ENCODE data around the gene SLC6A9. TPM values are rescaled to one million over a fixed set of nuclear protein-coding genes. Genes with fewer than 3 reads are reported as not detected.

SLC6A9 gene
- total RNA-seq, 2 donors from 2014 or later, result 4.6 to 5.6 TPM

DNA sequence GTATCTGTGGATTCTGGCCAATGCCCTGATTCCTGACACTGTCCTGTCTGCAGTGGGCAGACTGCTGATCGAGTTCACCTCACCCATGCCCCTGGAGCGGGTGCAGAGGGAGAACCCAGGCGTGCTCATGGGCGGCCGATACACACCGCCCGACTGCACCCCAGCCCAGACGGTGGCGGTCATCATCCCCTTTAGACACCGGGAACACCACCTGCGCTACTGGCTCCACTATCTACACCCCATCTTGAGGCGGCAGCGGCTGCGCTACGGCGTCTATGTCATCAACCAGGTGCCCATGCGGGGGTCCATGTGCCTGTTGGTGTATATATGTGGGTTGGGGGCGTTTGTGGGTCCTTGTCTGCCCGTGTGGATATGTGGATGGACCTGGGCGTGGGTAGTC is 49.6 kb downstream of the SLC6A9 start:
- no peaks in the 10 kb centered on the region for H3K9me3 ChIP-seq
- H3K27ac ChIP-seq, result no peak overlapping the region
- TF ChIP-seq POLR2A (IDR thresholded peaks at IDR 0.05) (no peak), POLR2AphosphoS5 (IDR thresholded peaks at IDR 0.05) (no peak)
- TF ChIP-seq, protein P1, sequence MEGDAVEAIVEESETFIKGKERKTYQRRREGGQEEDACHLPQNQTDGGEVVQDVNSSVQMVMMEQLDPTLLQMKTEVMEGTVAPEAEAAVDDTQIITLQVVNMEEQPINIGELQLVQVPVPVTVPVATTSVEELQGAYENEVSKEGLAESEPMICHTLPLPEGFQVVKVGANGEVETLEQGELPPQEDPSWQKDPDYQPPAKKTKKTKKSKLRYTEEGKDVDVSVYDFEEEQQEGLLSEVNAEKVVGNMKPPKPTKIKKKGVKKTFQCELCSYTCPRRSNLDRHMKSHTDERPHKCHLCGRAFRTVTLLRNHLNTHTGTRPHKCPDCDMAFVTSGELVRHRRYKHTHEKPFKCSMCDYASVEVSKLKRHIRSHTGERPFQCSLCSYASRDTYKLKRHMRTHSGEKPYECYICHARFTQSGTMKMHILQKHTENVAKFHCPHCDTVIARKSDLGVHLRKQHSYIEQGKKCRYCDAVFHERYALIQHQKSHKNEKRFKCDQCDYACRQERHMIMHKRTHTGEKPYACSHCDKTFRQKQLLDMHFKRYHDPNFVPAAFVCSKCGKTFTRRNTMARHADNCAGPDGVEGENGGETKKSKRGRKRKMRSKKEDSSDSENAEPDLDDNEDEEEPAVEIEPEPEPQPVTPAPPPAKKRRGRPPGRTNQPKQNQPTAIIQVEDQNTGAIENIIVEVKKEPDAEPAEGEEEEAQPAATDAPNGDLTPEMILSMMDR (IDR thresholded peaks at IDR 0.05), result no peak
- DNase-seq (ENCODE audit: low spot score), result no peak
- intact Hi-C loops (cut with DNase I), result no loop called here
- H3K36me3 ChIP-seq, result peaks cover 0 to 8% of the 10 kb centered on the region in 2 donors
- H3K27me3 ChIP-seq (replicated peaks; ENCODE audit: insufficient read depth), result no peaks in the 10 kb centered on the region
- H3K4me3 ChIP-seq, result no peak overlapping the region
- 94% methylated on average over 20 of the region's 20 CpGs for WGBS
- peaks cover 19% of the 10 kb centered on the region for H3K4me1 ChIP-seq (replicated peaks)

DNA sequence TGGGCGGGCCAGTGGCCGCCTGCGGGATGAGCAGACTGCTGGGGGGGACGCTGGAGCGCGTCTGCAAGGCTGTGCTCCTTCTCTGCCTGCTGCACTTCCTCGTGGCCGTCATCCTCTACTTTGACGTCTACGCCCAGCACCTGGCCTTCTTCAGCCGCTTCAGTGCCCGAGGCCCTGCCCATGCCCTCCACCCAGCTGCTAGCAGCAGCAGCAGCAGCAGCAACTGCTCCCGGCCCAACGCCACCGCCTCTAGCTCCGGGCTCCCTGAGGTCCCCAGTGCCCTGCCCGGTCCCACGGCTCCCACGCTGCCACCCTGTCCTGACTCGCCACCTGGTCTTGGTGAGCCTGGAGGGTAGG is 50.1 kb downstream of the SLC6A9 start:
- H3K27ac ChIP-seq, result no peak overlapping the region
- peaks cover 0 to 9% of the 10 kb centered on the region in 2 donors for H3K36me3 ChIP-seq
- H3K27me3 ChIP-seq (replicated peaks; ENCODE audit: insufficient read depth), result no peaks in the 10 kb centered on the region
- DNase-seq (ENCODE audit: low spot score), result no peak
- TF ChIP-seq, protein P1 (IDR thresholded peaks at IDR 0.05), result no peak
- TF ChIP-seq POLR2AphosphoS5 (IDR thresholded peaks at IDR 0.05) (no peak), POLR2A (IDR thresholded peaks at IDR 0.05) (no peak)
- intact Hi-C loops (cut with DNase I), result no loop called here
- H3K4me3 ChIP-seq, result no peak overlapping the region
- 69% methylated on average over 20 of the region's 20 CpGs for WGBS
- no peaks in the 10 kb centered on the region for H3K9me3 ChIP-seq
- peaks cover 24% of the 10 kb centered on the region for H3K4me1 ChIP-seq (replicated peaks)

DNA sequence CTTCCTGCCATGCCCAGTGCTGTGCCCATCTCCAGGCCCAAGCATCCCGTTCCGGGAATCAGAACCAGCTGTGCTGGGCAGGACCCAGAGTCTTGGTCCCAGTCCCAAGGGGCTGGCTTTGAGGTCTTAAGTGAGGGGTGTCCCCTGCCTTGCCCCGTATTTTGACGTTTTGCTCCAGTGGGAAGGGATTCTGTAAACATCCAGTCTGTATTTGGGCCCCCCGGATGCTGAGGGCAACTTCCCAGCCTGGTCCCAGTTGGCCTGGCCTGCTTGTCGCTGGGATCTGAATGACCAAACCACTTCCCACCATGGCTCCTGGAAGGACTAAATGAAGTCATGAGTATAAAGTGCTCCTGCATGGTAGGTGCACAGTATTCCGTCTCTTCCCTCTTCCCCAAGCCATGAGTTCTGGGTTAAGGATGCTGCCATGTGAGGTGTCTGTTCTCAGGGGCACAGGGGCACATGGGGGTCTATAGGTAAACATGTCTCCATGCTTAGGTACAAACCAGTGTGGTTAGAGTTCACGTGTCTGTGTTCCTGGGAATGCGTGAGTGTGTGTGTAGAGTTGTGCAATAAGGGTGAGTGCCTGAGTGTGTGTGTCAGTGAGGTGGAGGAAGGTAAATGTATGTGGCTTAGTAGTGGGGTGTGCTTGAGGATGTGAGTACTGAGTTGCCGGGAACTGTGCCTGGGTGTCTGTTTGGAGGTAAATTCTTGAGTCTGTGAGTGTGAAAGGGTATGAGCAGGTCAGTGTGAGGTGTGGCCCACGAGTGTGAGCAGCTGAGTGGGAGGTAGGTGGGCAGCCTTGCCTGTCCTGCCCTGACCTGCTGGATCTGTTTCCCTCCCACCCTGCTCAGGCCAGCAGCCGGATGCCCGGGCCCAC is 50.8 kb downstream of the SLC6A9 start:
- Histone ChIP-seq H3K36me3 (peaks cover 0 to 9% of the 10 kb centered on the region in 2 donors), H3K27me3 (replicated peaks; ENCODE audit: insufficient read depth) (no peaks in the 10 kb centered on the region), H3K9me3 (no peaks in the 10 kb centered on the region), H3K27ac (peak overlapping the region in 1 of 2 donors; percentile 50), H3K4me3 (peak overlapping the region; percentile 65 to 68), H3K4me1 (replicated peaks) (peaks cover 30% of the 10 kb centered on the region)
- TF ChIP-seq, protein P1 (IDR thresholded peaks at IDR 0.05), result no peak
- DNase-seq (ENCODE audit: low spot score), result no peak
- WGBS, result 57% methylated on average over 13 of the region's 13 CpGs
- intact Hi-C loops (cut with DNase I), result no loop called here

DNA sequence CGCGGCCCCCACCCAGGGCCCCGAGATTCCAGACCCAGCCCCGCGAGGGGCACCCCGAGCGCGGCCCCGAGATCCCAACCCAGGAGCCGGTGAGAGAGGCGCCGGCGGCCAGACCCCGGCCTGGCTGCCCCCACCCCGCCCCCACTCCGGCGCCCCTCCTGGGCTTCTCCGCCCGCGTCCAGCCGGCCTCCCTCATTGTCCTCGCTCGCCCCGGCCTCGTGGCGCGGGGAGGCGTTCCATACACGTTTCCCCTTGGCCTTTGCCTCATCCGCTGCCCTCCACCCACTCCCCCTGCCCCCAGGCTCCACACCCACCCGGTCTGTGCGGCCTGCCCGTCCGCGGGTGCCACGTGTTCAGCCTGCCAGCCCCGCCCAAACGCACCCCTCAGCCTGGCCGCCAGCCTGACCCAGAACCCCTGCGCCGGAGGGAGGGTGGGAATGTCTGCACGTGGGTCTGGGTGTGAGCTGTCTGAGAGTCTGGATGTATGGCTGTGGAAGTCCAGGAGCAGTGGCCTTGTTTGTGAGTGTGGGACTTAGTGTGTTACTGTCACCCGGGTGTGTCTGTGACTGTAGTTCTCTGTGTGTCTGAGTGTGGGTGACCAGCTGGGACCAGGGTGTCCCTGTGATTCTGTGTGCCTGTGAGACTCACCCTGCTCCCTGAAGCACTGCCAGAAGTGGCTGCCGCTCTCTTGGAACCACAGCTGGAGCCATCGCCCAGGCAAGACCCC is 51.6 kb downstream of the SLC6A9 start:
- Histone ChIP-seq H3K9me3 (no peaks in the 10 kb centered on the region), H3K27ac (peak overlapping the region; percentile 50 to 60), H3K4me1 (replicated peaks) (peaks cover 30% of the 10 kb centered on the region), H3K27me3 (replicated peaks; ENCODE audit: insufficient read depth) (no peaks in the 10 kb centered on the region), H3K4me3 (peak overlapping the region; percentile 65 to 68), H3K36me3 (peaks cover 0 to 9% of the 10 kb centered on the region in 2 donors)
- TF ChIP-seq POLR2A (IDR thresholded peaks at IDR 0.05), result no peak
- TF ChIP-seq, protein P1 (IDR thresholded peaks at IDR 0.05), result no peak
- TF ChIP-seq POLR2AphosphoS5 (IDR thresholded peaks at IDR 0.05), result no peak
- DNase-seq (ENCODE audit: low spot score), result no peak
- intact Hi-C loops (cut with DNase I), result no loop called here
- 1% methylated on average over 23 of the region's 45 CpGs for WGBS

All from prostate gland (tissue), 2 donors.